Activated naive CD4-positive, alpha-beta T cell treated with anti-CD3 and anti-CD28 coated beads, Interleukin-2, amount 50 U/mL, for 72 hours (primary cell): ENCODE results near the gene COASY. TPM values are rescaled to one million over a fixed set of nuclear protein-coding genes. Genes with fewer than 3 reads are reported as not detected.

Experiments
- ATAC-seq, 2 donors: fragments of 150-1000 bp; cut with Tn5 transposase; 2 replicates each; pipeline ENCODE4 v1.10.0; 2021; ENCODE audit warnings: mild to moderate bottlenecking in 2 of 2, moderate library complexity in 2 of 2
- DNase-seq, 2 donors: peaks; one replicate each; pipeline ENCODE4 v3.0.0; 2021 to 2022; ENCODE audit warnings: low spot score in 2 of 2
- H3K27ac Mint-ChIP-seq, 2 donors: one replicate each; pipeline ENCODE4 v1.8.0; 2022; ENCODE audit warnings: mild to moderate bottlenecking in 2 of 2, mixed read lengths in 2 of 2
- H3K36me3 Mint-ChIP-seq, 2 donors: one replicate each; pipeline ENCODE4 v1.8.0; 2022; ENCODE audit warnings: mixed read lengths in 2 of 2
- H3K9me3 Mint-ChIP-seq, 2 donors: one replicate each; pipeline ENCODE4 v1.8.0; 2022; ENCODE audit warnings: mixed read lengths in 2 of 2
- total RNA-seq, 2 donors: library from RNA; stranded (reverse); gene quantifications; one replicate each; pipeline ENCODE4 v1.2.3, GENCODE V29; 2022

COASY gene
- 100 to 1,000 TPM in 1 of 2 donors, 10 to 100 TPM in 1; 86.4 to 124 TPM for total RNA-seq

GRCh38 chr17:42561897-42562387 lies at the start of gene COASY:
TSS of gene COASY (plus strand) at chr17:42562148. CDS start at chr17:42562623, 475 bp downstream.
- peaks cover 25 to 29% of the 10 kb centered on the region in 2 donors for H3K36me3 Mint-ChIP-seq

GRCh38 chr17:42512246-42512645 lies 49.7 kb upstream of the COASY start:
- ATAC-seq (no peak), DNase-seq (no peak)
- Mint-ChIP-seq H3K9me3 (no peaks in the 10 kb centered on the region), H3K27ac (peak overlapping the region in 1 of 2 donors; percentile 39), H3K36me3 (no peaks in the 10 kb centered on the region)

More at GRCh38 chr17:42561897-42562387, at the start of gene COASY:
- Mint-ChIP-seq H3K9me3 (no peaks in the 10 kb centered on the region), H3K27ac (peak within 1 kb of the TSS; percentile 93 to 99)
- DNase-seq, result peak; percentile 91 to 95
- ATAC-seq, result peak; percentile 78 to 88

- Mint-ChIP-seq H3K9me3 (no peaks in the 10 kb centered on the region), H3K36me3 (no peaks in the 10 kb centered on the region), H3K27ac (no peak overlapping the region)
- DNase-seq (no peak), ATAC-seq (peak in 1 of 2 donors; percentile 55)
These were observed 49.2 kb upstream of the COASY start for GRCh38 chr17:42512733-42513251.

- ATAC-seq (no peak), DNase-seq (no peak)
- H3K36me3 Mint-ChIP-seq, result no peaks in the 10 kb centered on the region
- no peaks in the 10 kb centered on the region for H3K9me3 Mint-ChIP-seq
- no peak overlapping the region for H3K27ac Mint-ChIP-seq
These were observed 48.3 kb upstream of the COASY start for GRCh38 chr17:42513686-42514085.

- peak overlapping the region in 1 of 2 donors; percentile 24 for H3K27ac Mint-ChIP-seq
- ATAC-seq (no peak), DNase-seq (no peak)
- no peaks in the 10 kb centered on the region for H3K36me3 Mint-ChIP-seq
- H3K9me3 Mint-ChIP-seq, result no peaks in the 10 kb centered on the region
These were observed 47.7 kb upstream of the COASY start for GRCh38 chr17:42514279-42514678.

GRCh38 chr17:42514867-42515266 lies 47.1 kb upstream of the COASY start:
- Mint-ChIP-seq H3K9me3 (no peaks in the 10 kb centered on the region), H3K27ac (peak overlapping the region in 1 of 2 donors; percentile 24), H3K36me3 (no peaks in the 10 kb centered on the region)
- DNase-seq, result no peak
- no peak for ATAC-seq

- H3K9me3 Mint-ChIP-seq, result no peaks in the 10 kb centered on the region
- DNase-seq, result peak; percentile 68 to 89
- no peak overlapping the region for H3K27ac Mint-ChIP-seq
- peak; percentile 83 to 88 for ATAC-seq
- peaks cover 0 to 4% of the 10 kb centered on the region in 2 donors for H3K36me3 Mint-ChIP-seq
These were observed 44.4 kb upstream of the COASY start for GRCh38 chr17:42517516-42517915.

- ATAC-seq, result no peak
These were observed 43.7 kb upstream of the COASY start for GRCh38 chr17:42518046-42518754.

GRCh38 chr17:42518755-42519545 lies 43.0 kb upstream of the COASY start:
- Mint-ChIP-seq H3K27ac (peak overlapping the region in 1 of 2 donors; percentile 51), H3K36me3 (peaks cover 0 to 4% of the 10 kb centered on the region in 2 donors), H3K9me3 (no peaks in the 10 kb centered on the region)
- DNase-seq (no peak), ATAC-seq (no peak)

More at GRCh38 chr17:42518046-42518754, 43.7 kb upstream of the COASY start:
- Mint-ChIP-seq H3K9me3 (no peaks in the 10 kb centered on the region), H3K36me3 (peaks cover 0 to 4% of the 10 kb centered on the region in 2 donors), H3K27ac (peak overlapping the region in 1 of 2 donors; percentile 51)
- DNase-seq, result no peak

GRCh38 chr17:42519546-42520491 lies 42.1 kb upstream of the COASY start:
- Mint-ChIP-seq H3K36me3 (peaks cover 0 to 4% of the 10 kb centered on the region in 2 donors), H3K9me3 (no peaks in the 10 kb centered on the region), H3K27ac (no peak overlapping the region)
- DNase-seq, result no peak
- no peak for ATAC-seq

GRCh38 chr17:42520540-42520951 lies 41.4 kb upstream of the COASY start:
- H3K27ac Mint-ChIP-seq, result peak overlapping the region in 1 of 2 donors; percentile 70
- H3K9me3 Mint-ChIP-seq, result no peaks in the 10 kb centered on the region
- ATAC-seq, result no peak
- DNase-seq, result no peak
- peaks cover 0 to 4% of the 10 kb centered on the region in 2 donors for H3K36me3 Mint-ChIP-seq

GRCh38 chr17:42521036-42521435 lies 40.9 kb upstream of the COASY start:
- no peak overlapping the region for H3K27ac Mint-ChIP-seq
- peak; percentile 42 to 47 for ATAC-seq
- DNase-seq, result no peak
- H3K36me3 Mint-ChIP-seq, result peaks cover 0 to 4% of the 10 kb centered on the region in 2 donors
- no peaks in the 10 kb centered on the region for H3K9me3 Mint-ChIP-seq

GRCh38 chr17:42521666-42522262 lies 40.2 kb upstream of the COASY start:
- DNase-seq, result no peak
- ATAC-seq, result no peak
- H3K36me3 Mint-ChIP-seq, result peaks cover 0 to 4% of the 10 kb centered on the region in 2 donors
- no peak overlapping the region for H3K27ac Mint-ChIP-seq
- no peaks in the 10 kb centered on the region for H3K9me3 Mint-ChIP-seq

GRCh38 chr17:42522263-42522790 lies 39.6 kb upstream of the COASY start:
- DNase-seq, result no peak
- ATAC-seq, result no peak
- Mint-ChIP-seq H3K27ac (peak overlapping the region in 1 of 2 donors; percentile 27), H3K9me3 (no peaks in the 10 kb centered on the region), H3K36me3 (peaks cover 0 to 4% of the 10 kb centered on the region in 2 donors)

- peaks cover 0 to 4% of the 10 kb centered on the region in 2 donors for H3K36me3 Mint-ChIP-seq
These were observed 39.1 kb upstream of the COASY start for GRCh38 chr17:42522798-42523278.

More at GRCh38 chr17:42522798-42523278, 39.1 kb upstream of the COASY start:
- Mint-ChIP-seq H3K9me3 (no peaks in the 10 kb centered on the region), H3K27ac (peak overlapping the region in 1 of 2 donors; percentile 27)
- no peak for ATAC-seq
- no peak for DNase-seq
